ENCODE data around the gene SPATA2L.

SPATA2L gene

DNA sequence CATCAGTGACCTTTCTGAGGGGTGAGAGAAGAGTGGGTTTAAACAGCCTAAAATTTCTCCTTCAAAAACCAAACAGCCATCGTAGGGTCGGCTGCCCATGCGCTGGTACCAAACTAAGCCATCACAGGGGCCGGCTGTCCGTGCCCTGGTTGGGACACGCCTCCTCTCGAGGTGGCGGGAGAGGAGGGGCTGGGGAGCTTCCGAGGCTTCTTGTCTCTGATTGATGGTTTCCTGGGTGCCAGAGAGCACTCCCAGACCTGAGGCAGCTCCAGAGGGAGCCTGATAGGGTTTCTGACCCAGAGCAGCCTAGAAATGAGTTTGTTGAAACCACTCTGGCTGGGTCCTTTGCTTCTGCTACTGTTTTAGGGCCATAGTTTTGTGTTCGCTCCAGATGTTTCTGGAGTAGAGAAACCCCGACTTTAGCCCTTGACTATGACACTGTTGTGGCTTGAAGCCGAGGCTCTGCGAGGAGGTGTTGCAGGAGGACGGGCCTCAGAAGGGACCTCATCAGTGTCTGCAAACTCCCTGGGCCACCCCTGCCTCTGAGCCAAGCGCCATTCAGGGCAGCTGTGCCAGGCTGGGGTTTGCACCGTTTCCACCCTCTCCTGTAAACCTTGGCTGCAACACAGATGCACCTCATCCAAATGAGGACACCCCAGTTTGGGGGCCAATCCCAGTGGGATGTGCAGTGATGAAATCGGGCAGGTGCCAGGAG is 26.1 kb upstream of the SPATA2L start:
- no peak for DNase-seq

GRCh38 chr16:89723279-89724250 is 22.1 kb upstream of the SPATA2L start:
- DNase-seq: peak; percentile 65

DNA sequence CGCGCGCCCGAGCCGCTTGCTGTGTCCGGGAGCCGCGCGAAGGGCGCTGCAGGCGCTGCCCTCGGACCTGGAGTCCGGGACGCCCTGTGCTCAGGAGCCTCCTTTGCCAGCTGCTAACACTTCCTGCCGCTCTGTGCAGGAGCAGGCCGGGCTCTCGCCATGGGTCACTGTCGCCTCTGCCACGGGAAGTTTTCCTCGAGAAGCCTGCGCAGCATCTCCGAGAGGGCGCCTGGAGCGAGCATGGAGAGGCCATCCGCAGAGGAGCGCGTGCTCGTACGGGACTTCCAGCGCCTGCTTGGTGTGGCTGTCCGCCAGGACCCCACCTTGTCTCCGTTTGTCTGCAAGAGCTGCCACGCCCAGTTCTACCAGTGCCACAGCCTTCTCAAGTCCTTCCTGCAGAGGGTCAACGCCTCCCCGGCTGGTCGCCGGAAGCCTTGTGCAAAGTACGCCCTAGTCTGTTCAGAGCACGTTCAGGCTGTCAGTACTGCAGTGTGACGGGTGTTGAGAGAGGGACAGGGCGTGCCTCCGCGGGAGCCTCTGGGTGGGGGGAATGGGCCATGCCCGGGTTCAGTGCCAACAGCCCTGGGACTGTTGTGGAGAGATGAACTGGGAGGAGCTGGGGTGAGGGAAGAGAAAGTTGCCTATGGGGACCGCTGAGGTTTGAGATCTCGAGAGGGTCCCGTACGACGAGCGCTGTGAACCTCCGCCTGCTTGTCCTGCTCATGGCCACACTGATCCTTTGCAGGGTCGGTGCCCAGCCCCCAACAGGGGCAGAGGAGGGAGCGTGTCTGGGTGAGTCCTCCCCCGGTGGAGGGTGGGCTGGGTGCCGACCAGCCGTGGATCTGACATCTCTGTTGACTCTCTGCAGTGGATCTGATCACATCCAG is 21.1 kb upstream of the SPATA2L start:
- DNase-seq: no peak

DNA sequence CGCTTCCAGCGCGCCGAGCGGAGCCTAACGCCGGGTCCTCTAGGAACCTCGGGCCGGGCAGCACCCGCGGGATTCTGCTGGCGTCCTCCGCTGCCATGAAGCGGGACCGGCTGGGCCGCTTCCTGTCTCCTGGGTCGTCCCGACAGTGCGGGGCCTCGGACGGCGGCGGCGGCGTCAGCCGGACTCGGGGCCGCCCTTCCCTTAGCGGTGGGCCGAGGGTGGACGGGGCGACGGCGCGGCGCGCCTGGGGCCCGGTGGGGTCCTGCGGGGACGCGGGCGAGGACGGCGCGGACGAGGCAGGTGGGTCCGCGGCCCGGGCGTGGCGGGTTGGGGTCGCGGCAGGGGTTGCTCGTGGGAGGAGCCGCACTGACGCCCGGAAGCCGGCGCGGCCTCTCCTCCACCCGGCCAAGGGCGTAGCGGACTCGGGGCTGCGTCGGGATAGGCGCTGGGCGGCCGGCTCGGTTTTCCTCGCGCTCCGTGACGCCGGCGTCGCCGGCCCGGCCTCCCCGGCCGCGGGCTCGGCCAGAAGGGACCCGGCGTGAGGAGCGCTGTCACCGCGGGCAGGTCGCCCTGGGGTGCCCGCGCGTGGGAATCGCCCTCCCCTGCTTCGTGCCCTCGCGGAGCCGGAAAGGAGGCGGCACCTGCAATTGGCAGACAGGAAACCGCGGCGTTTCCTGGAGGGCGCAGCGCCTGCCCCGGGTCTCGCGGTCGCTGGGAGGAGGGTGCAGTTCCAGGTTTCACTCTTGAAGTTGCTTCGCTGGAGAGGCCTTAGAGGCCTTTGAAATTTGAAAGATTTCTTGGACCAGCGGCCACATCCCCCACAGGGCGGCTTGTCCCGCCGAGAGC is 20.3 kb upstream of the SPATA2L start:
- peak; percentile 27 for DNase-seq

DNA sequence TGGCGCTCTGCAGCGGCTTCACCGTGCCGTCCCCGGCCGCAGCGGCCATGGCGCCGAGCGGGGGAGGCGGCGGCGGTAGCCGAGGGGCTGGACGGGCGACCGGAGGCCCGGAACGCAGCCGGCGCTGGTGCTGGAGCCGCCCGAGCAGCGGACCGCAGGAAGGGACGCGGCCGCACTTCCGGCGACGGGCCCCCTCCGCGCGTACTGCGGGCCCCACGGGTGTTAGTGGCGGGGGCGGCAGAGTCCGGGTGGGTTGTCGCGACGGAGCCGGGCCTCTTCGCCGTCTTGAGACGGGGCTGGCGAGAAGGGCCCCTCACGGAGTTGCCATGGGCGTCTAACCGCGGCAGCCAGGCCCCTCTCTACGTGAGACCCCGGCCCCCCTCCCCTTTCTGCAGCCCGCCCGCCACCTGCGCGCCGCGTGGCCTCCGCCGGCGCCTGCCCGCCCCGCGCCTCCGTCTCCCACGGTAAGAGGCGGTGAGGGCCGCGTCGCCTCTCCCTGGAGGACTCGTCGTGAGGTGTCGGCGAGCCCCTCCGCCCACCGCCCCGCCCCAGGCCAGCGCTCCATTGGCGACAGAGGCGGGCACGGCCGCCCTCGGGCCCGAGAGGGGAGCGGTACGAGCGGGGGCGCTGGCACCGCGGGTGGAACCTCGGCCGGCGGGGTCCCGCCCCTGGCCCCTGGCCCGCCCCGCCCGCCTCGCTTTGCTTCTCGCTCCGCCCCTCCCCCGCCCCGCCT is 19.5 kb upstream of the SPATA2L start, which contains the start of the genes VPS9D1 and ZNF276:
Gene VPS9D1, minus strand, starts transcription at position 86 of the 733 bp plus-strand sequence. Its CDS starts 37 bp downstream, at position 49.
Gene ZNF276, plus strand, starts transcription at position 725 of the 733 bp plus-strand sequence. CDS start 104 bp downstream, outside the sequence.
- DNase-seq: peak; percentile 78

DNA sequence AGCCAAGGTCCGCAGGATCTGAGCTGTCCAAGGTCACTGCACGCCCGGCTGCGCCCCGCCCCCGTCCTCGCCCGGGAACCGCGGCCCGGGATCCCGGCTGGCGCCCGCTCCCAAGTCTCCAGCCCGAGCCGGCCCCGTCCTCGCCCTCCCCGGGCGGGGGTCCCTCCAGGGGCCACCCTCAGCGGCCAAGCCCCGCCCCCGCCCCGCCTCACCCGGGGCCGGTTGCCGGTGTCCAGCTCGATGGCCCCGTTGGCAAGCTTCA is 19.0 kb upstream of the SPATA2L start:
- DNase-seq: no peak

- no peak for DNase-seq
These were observed 16.4 kb upstream of the SPATA2L start for GRCh38 chr16:89717688-89718505.

- no peak for DNase-seq
These were observed 15.6 kb upstream of the SPATA2L start for GRCh38 chr16:89716916-89717687.

GRCh38 chr16:89716493-89716892 is 15.0 kb upstream of the SPATA2L start:
- DNase-seq: no peak

DNA sequence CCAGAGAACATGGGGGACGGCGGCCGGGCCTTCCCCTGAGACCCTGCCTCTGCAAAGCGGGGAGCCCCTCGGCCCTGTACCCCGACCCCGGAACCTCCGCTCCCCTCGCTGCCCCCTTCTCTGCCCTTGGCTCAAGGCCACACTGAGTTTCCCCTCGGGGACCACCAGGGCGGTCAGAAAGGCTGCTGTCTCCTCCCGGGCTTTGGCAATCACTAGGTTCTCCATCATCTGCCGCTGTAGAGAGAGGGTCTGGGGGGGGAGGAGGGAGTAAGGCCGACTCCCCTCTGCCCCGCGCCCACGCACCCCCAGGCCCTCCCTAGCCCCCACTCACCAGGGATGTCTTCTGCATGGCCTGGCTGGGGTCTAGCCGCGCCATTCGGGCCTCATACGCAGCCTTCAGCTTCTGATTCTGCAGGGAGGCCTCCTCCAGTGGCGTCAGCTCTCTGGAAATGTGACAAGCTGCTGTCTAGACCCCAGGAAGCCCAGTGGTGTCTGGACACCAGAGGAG is 10.8 kb upstream of the SPATA2L start:
- no peak for DNase-seq

DNA sequence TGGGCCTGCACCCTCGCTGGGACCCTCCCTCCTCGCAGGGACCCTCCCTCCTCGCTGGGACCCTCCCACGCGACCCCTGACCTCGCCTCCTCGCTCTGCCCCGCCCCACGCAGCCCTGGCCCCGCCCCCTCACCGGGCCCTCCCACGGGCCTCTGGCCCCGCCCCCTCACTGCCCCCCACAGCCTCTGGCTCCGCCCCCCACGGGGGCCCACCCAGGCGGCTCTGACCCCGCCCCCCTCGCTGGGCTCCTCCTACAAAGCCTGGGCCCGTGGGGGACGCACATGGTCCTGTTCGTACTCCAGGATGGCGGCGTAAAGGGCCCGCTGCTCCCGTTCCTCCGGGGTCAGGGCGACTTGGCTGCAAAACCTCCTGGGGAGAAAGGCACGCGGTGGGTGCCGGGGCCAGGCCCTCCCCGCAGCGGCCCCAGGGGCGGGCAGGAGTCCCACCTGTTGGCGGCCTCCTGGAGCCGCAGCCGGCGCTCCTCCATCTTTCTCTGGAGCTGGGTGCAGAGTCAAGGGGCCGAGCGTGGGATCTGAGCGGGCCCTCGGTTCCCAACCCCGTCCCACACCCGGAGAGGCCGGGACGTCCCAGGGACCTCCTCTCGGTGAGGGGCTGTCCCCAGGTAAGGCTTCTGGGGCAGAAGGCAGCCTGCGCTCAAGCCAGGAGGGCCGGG is 10.2 kb upstream of the SPATA2L start:
- DNase-seq: peak; percentile 59

- no peak for DNase-seq
These were observed 9.4 kb upstream of the SPATA2L start for GRCh38 chr16:89710709-89711564.

DNA sequence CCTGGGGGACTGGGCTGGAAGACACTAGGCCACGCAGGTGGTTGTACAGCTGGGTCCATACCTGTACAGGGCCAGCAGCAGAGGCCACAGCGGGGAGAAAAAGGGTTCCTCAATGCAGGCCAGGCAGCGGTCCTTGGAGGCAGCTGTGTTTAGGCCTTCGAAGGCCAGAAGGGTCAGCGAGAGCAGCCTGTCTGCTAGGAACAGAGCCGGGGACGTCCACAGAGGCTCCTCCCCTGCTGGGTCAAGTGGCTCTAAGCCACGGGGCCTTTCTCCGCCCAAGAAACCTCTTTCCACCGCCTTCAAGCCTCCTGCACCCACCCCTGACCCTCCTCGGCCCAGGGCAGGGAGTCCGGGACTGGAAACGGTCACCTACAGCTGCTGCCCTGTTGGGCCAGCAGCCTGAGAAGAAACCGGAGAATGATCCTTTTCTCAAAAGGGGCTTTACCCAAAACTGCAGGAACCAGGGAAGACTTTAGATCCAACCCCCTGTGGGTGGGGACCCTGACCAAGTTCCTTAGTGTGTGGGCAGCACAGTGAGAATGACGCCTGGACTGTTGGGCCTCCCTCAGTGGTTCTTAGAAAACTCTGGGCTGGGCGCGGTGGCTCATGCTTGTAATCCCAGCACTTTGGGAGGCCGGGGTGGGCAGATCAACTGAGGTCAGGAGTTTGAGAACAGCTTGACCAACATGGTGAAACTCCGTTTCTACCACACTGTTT is 8.4 kb upstream of the SPATA2L start:
- no peak for DNase-seq

DNA sequence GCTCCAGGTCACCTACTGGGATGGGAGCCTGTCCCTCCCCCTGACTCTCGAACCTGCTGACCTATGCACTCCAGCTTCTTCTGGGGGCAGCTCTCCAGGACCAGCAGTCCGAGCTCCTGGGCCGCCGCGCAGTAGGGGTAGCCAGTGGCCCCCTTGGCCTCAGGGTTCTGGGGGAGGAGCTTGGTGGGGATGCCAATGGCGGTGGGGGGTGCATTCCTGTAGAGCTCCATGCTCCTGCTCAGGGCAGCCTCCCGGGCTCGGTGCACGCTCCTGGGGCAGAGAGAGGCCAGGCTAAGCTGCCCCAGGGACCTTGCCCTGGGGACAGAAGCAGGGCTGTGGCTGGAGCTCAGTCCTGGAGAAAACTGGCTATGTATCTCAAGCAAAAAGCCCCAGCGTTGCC is 7.7 kb upstream of the SPATA2L start:
- no peak for DNase-seq

DNA sequence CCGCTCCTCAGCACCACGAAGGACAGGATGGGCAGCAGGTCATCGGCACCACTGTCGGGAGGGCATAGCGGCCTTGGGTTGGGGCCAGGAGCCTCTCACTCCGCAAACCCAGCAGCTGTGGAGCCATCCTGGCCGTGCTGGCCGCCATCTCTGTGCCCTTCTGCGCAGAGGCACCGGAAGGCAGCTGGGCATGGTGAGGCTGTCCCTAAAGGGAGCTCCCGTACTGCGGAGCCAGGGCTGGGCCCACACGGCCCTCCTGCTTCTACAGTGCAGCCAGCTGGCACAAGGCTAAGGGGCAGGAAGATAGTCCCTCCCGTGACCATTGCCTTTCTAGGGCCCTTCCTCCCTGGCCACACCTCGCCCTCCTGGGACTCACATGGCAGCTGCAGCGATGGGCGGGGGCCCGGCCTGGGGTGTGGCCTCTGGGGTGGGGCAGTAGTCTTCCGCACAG is 7.0 kb upstream of the SPATA2L start:
- no peak for DNase-seq

DNA sequence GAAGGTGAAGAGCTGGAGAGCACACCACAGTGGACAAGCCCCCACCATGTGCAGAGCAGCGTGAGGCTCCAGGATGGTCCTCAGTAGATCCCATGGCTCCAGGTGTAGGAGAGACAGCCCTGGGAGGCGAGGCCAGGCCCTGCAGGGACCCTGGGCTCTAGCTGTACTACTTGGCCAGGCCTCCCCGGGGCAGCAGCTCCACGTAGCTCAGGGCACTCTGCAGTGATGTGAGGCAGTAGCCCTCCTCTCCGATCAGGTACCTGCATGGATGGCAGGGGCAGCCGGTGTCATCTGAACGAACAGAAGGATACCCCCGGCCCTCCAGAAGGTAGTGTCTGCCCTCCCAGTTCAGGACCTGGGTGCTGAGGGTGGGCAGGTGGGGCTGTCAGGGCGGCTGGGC is 6.2 kb upstream of the SPATA2L start:
- DNase-seq: no peak
